Measurements from ENCODE around the gene SMS.

The SMS gene

GRCh38 chrX:22004866-22005265, 64.4 kb downstream of the SMS start:
- TF ChIP-seq JUND (IDR thresholded peaks at IDR 0.05; ENCODE audit: low read depth), result no peak
- DNase-seq (ENCODE audit: low read depth in 1 of 2, low spot score in 1 of 2), result no peak
- in situ Hi-C loops (cut with HindIII; ENCODE audit: low pct_unique_long_range_greater_than_20kb, low sequenced_read_pairs), result no loop called here

- in situ Hi-C loops (cut with HindIII; ENCODE audit: low pct_unique_long_range_greater_than_20kb, low sequenced_read_pairs), result no loop called here
- no peak for TF ChIP-seq JUND (IDR thresholded peaks at IDR 0.05; ENCODE audit: low read depth)
Observed at GRCh38 chrX:22012051-22012450, 71.5 kb downstream of the SMS start.

GRCh38 chrX:22012931-22013330, 72.4 kb downstream of the SMS start:
- in situ Hi-C loops (cut with HindIII; ENCODE audit: low pct_unique_long_range_greater_than_20kb, low sequenced_read_pairs), result no loop called here
- no peak for TF ChIP-seq JUND (IDR thresholded peaks at IDR 0.05; ENCODE audit: low read depth)
- DNase-seq (ENCODE audit: low read depth in 1 of 2, low spot score in 1 of 2), result no peak

More at GRCh38 chrX:22012051-22012450, 71.5 kb downstream of the SMS start:
- DNase-seq (ENCODE audit: low read depth in 1 of 2, low spot score in 1 of 2), result no peak

GRCh38 chrX:22015139-22015750, 74.7 kb downstream of the SMS start:
- in situ Hi-C loops (cut with HindIII; ENCODE audit: low pct_unique_long_range_greater_than_20kb, low sequenced_read_pairs), result no loop called here
- no peak for DNase-seq (ENCODE audit: low read depth in 1 of 2, low spot score in 1 of 2)
- no peak for TF ChIP-seq JUND (IDR thresholded peaks at IDR 0.05; ENCODE audit: low read depth)

GRCh38 chrX:22021751-22022324, 81.3 kb downstream of the SMS start:
- in situ Hi-C loops (cut with HindIII; ENCODE audit: low pct_unique_long_range_greater_than_20kb, low sequenced_read_pairs), result no loop called here
- TF ChIP-seq JUND (IDR thresholded peaks at IDR 0.05; ENCODE audit: low read depth), result no peak
- no peak for DNase-seq (ENCODE audit: low read depth in 1 of 2, low spot score in 1 of 2)

GRCh38 chrX:22024577-22024976, 84.1 kb downstream of the SMS start:
- no peak for TF ChIP-seq JUND (IDR thresholded peaks at IDR 0.05; ENCODE audit: low read depth)
- DNase-seq (ENCODE audit: low read depth in 1 of 2, low spot score in 1 of 2), result no peak
- in situ Hi-C loops (cut with HindIII; ENCODE audit: low pct_unique_long_range_greater_than_20kb, low sequenced_read_pairs), result no loop called here

GRCh38 chrX:22025751-22026150, 85.2 kb downstream of the SMS start:
- in situ Hi-C loops (cut with HindIII; ENCODE audit: low pct_unique_long_range_greater_than_20kb, low sequenced_read_pairs), result no loop called here
- TF ChIP-seq JUND (IDR thresholded peaks at IDR 0.05; ENCODE audit: low read depth), result no peak
- DNase-seq (ENCODE audit: low read depth in 1 of 2, low spot score in 1 of 2), result no peak

GRCh38 chrX:22026731-22027130, 86.2 kb downstream of the SMS start:
- no peak for TF ChIP-seq JUND (IDR thresholded peaks at IDR 0.05; ENCODE audit: low read depth)
- no peak for DNase-seq (ENCODE audit: low read depth in 1 of 2, low spot score in 1 of 2)
- in situ Hi-C loops (cut with HindIII; ENCODE audit: low pct_unique_long_range_greater_than_20kb, low sequenced_read_pairs), result no loop called here

GRCh38 chrX:22032084-22032483, 91.6 kb downstream of the SMS start, which contains the start of gene PHEX:
Gene PHEX, plus strand, starts transcription at chrX:22032325. Its CDS starts 681 bp downstream, at chrX:22033006.
- in situ Hi-C loops (cut with HindIII; ENCODE audit: low pct_unique_long_range_greater_than_20kb, low sequenced_read_pairs), result no loop called here
- no peak for DNase-seq (ENCODE audit: low read depth in 1 of 2, low spot score in 1 of 2)
- no peak for TF ChIP-seq JUND (IDR thresholded peaks at IDR 0.05; ENCODE audit: low read depth)

- DNase-seq (ENCODE audit: low read depth in 1 of 2, low spot score in 1 of 2), result no peak
- TF ChIP-seq JUND (IDR thresholded peaks at IDR 0.05; ENCODE audit: low read depth), result no peak
- in situ Hi-C loops (cut with HindIII; ENCODE audit: low pct_unique_long_range_greater_than_20kb, low sequenced_read_pairs), result no loop called here
Observed at GRCh38 chrX:22032506-22032905, 92.0 kb downstream of the SMS start.

- in situ Hi-C loops (cut with HindIII; ENCODE audit: low pct_unique_long_range_greater_than_20kb, low sequenced_read_pairs), result no loop called here
- no peak for TF ChIP-seq JUND (IDR thresholded peaks at IDR 0.05; ENCODE audit: low read depth)
- no peak for DNase-seq (ENCODE audit: low read depth in 1 of 2, low spot score in 1 of 2)
Observed at GRCh38 chrX:22033818-22034217, 93.3 kb downstream of the SMS start.

GRCh38 chrX:22035236-22035635, 94.7 kb downstream of the SMS start:
- in situ Hi-C loops (cut with HindIII; ENCODE audit: low pct_unique_long_range_greater_than_20kb, low sequenced_read_pairs), result no loop called here
- no peak for TF ChIP-seq JUND (IDR thresholded peaks at IDR 0.05; ENCODE audit: low read depth)
- no peak for DNase-seq (ENCODE audit: low read depth in 1 of 2, low spot score in 1 of 2)

- DNase-seq (ENCODE audit: low read depth in 1 of 2, low spot score in 1 of 2), result no peak
- in situ Hi-C loops (cut with HindIII; ENCODE audit: low pct_unique_long_range_greater_than_20kb, low sequenced_read_pairs), result no loop called here
- no peak for TF ChIP-seq JUND (IDR thresholded peaks at IDR 0.05; ENCODE audit: low read depth)
Observed at GRCh38 chrX:22037225-22037624, 96.7 kb downstream of the SMS start.
